Measurements from ENCODE around the gene CEMP1. TPM values are rescaled to one million over a fixed set of nuclear protein-coding genes. Genes with fewer than 3 reads are reported as not detected.

The CEMP1 gene
- total RNA-seq, 1 donor from 2014 or later: not detected

DNA sequence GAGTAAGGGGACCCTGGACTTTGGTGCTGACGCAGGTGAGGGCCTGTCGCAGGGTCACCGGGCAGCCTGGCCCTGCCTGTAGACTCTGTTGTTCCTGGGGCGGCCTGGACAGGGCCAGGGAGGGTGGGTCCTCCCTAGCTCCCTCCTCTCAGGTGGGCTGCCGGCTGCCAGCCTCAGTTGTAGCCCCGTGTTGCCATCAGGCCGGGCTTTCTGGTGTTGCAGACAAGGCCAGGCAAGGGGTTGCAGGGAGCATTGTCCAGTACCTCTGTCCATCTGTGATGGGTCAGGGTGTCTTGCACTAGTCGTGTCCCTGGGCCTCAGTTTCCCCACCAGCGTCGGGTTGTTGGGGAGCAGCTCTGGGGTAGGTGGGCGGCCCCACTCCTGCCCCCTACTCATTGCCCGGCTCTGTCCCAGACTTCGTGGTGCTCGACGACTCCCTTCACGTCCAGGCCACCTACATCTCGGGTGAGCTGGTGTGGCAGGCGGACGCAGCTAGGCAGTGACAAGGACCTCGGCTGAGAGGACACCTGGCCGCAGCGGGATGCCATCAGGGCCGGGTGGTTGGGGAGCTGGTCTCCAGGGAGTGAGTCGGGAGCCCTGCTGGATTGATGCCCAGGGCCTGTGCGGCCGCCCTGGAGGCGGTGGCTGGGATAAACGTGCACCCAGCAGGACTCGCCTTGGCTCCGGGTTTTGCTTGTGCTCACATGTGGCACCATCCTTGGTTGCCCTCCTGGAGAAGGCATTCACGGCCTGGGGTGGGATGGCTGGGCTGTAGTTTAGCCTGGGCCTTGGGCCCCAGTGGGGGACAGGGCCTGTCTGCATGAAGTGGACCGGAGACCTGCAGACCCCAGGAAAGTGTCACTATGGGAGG is 1.9 kb downstream of the CEMP1 start:
- no peak for DNase-seq (ENCODE audit: low read depth)
- TF ChIP-seq, protein P1, sequence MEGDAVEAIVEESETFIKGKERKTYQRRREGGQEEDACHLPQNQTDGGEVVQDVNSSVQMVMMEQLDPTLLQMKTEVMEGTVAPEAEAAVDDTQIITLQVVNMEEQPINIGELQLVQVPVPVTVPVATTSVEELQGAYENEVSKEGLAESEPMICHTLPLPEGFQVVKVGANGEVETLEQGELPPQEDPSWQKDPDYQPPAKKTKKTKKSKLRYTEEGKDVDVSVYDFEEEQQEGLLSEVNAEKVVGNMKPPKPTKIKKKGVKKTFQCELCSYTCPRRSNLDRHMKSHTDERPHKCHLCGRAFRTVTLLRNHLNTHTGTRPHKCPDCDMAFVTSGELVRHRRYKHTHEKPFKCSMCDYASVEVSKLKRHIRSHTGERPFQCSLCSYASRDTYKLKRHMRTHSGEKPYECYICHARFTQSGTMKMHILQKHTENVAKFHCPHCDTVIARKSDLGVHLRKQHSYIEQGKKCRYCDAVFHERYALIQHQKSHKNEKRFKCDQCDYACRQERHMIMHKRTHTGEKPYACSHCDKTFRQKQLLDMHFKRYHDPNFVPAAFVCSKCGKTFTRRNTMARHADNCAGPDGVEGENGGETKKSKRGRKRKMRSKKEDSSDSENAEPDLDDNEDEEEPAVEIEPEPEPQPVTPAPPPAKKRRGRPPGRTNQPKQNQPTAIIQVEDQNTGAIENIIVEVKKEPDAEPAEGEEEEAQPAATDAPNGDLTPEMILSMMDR (conservative IDR thresholded peaks at IDR 0.05; ENCODE audit: low read depth, low read length): no peak
- H3K4me3 ChIP-seq (ENCODE audit: low read depth, low read length): no peak overlapping the region

DNA sequence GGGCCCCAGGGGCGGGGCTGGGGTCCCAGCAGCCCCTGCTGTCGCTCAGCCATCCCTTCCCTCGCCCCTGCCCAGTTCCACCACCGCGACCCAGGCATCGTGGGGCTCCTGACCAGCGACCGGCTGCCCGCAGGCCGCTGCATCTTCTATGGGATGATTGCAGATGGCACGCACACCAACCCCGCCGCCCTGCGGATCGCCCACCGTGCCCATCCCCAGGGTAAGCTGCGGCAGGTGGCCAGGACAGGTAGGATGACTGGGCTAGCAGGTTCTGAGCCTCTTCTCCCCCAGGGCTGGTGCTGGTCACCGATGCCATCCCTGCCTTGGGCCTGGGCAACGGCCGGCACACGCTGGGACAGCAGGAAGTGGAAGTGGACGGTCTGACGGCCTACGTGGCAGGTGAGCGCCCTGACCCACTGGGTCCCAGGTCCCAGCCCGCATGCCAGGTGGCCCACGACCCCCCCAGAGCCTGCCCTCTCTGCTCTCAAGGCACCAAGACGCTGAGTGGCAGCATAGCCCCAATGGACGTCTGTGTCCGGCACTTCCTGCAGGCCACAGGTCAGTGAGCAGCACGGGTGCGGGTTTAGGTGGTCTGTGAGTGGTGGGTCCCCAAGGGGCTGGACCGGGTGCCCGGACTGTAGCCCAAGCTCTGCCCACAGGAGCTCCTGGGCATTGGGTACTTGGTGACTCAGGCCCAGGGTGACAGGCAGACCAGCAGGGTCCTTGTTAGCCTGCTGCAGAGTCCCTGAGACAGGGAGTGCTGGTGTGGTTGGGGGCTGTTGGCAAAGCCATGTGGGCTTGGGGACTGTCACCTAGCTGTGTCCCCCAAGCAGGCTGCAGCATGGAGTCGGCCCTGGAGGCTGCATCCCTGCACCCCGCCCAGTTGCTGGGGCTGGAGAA is 2.8 kb downstream of the CEMP1 start:
- TF ChIP-seq, protein P1 (conservative IDR thresholded peaks at IDR 0.05; ENCODE audit: low read depth, low read length): no peak
- no peak for DNase-seq (ENCODE audit: low read depth)
- no peak overlapping the region for H3K4me3 ChIP-seq (ENCODE audit: low read depth, low read length)

DNA sequence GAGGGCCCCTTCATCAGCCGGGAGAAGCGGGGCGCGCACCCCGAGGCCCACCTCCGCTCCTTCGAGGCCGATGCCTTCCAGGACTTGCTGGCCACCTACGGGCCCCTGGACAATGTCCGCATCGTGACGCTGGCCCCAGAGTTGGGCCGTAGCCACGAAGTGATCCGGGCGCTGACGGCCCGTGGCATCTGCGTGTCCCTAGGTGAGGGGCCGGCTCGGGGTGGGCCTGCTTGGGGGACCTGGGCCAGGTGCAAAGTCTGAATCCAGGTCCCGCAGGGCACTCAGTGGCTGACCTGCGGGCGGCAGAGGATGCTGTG is 3.5 kb downstream of the CEMP1 start:
- H3K4me3 ChIP-seq (ENCODE audit: low read depth, low read length): no peak overlapping the region
- no peak for DNase-seq (ENCODE audit: low read depth)
- TF ChIP-seq, protein P1 (conservative IDR thresholded peaks at IDR 0.05; ENCODE audit: low read depth, low read length): no peak

DNA sequence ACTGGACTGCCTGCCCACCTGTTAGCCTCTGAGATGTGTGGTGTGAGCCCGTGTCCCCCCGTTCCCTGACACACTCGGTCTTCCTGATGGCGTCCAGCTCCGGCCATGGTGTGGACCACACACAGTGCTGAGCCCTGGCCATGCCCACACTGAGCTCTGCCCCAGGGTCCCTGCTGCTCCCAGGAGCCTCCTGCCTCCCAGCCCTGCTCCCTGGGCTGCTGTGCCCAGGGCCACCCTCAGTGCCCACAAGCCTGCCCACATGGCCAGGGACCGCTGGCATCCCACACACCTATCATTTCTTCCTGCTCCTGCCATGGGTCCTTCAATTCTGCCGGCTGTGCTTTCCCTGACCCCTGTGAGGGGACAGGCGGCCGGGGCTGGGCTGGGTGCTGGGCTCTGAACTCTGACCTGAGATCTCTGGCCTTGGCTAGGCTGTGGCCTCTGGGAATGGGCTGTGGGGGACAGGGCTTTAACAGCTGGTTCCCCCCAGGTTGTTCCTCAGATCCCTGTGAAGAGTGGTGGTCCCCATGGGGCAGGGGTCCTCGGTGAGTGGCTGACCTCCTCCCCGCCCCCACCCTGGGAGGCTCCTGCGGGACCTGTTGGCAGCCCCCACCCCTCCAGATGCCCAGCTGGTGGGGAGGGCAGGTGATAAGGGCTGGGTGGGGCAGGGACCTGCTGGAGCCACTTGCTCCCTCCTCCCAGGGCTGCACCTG is 4.0 kb downstream of the CEMP1 start:
- TF ChIP-seq, protein P1 (conservative IDR thresholded peaks at IDR 0.05; ENCODE audit: low read depth, low read length): no peak
- DNase-seq (ENCODE audit: low read depth): no peak
- H3K4me3 ChIP-seq (ENCODE audit: low read depth, low read length): no peak overlapping the region

DNA sequence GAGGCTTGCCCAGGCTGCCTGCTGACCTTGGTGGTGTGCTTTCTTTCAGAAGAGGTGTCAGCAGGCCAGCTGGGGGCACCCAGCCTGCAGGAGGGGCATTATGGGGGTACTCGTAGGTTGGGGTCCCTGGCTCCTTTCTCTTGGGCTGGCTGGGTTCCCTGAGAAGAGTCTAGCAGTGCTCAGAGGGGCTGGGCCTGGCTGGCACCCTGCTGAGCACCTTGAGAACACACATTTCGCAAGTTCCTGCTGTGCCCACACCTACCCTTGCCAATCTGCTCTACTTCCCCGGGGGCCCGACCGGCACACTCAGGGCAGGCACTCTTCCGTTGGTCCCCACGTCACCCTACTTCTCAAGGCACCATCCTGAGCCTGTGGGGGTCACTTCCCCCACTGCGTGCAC is 5.1 kb downstream of the CEMP1 start:
- no peak for DNase-seq (ENCODE audit: low read depth)
- no peak overlapping the region for H3K4me3 ChIP-seq (ENCODE audit: low read depth, low read length)
- TF ChIP-seq, protein P1 (conservative IDR thresholded peaks at IDR 0.05; ENCODE audit: low read depth, low read length): no peak

DNA sequence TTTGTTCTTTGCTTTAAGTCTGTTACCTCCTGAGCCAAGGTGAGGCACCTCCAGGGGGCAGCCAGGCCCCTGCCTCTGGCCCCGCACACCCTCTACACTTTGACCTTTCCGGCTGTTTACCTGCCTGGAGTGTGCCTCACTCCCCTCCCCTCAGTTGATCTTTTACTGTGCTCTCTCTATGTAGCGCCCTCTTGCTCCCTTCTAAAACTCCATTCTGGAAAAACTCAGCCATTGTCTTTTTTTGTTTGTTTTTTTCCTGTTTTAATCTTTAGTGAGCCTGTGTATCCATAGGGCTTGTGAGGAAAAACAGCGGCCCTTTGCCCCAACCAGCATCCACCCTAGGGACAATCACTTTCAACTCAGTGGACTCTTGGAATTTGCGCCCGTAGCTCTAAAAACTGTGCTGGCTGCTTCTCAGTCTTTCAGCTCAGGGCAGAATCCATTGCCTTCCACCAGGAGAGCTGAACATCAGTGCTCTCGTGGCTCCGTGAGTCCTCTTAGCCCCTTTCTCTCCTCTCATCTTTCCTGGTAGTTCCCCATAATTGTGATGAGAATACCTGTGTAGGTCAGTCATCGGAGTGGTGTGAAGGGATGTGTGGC is 6.8 kb downstream of the CEMP1 start:
- no peak for DNase-seq (ENCODE audit: low read depth)
- TF ChIP-seq, protein P1 (conservative IDR thresholded peaks at IDR 0.05; ENCODE audit: low read depth, low read length): no peak
- no peak overlapping the region for H3K4me3 ChIP-seq (ENCODE audit: low read depth, low read length)

All from epithelial cell of proximal tubule (primary cell).